ENCODE measurements around the gene KCNAB1.
"Not testable (repeated sequence)": the region's sequence is repeated elsewhere in the genome, so short reads cannot be mapped to it uniquely, and the experiment has no call there.

The KCNAB1 gene

DNA sequence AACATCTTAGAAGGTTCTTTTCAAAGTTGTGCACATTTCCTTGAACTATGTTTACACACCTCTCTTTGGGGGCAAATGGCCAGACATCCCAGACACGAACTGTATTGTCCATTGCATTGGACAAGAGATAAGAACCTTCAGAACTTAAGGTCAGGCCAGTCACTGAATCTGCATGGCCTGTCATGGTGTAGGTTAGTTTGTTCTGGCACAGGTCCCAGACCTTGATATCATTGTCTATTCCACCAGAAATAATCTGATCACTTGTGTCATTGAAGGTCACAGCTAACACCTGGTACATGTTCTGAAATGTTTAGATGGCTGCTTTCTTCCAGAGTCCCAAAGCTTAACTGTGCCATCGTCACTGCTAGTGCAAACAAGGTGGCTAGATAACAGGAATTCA, 55.7 kb downstream of the KCNAB1 start:
- no peak for DNase-seq (ENCODE audit: low read depth in 3 of 3)

DNA sequence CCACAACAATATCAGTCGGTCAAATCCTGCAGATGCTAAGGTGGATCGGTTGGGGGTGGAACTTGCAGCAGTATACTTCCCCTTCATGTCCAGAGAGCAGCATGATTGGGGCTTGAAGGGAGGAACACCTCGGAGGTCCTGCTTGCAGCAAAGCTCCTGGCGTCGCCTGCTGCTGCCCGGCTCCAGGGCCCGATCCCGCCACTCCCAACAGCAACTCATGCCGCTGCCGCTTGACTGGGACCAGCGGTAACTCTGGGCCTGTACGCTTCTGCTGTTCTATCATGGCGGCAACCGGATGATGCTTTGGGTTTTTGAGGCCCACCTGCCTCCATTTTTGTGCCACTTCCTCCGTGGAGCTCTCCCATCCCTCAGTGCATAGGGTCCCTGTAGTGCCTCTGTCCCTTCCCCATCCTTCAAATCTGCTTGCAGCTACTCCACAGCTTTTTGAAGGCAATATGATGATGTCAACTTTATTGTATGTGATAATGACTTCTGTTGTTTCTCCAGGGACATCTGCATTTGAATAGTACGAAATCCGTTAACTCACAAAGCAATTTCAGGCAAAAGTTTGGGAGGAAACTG, 56.3 kb downstream of the KCNAB1 start:
- DNase-seq (ENCODE audit: low read depth in 3 of 3), result no peak

DNA sequence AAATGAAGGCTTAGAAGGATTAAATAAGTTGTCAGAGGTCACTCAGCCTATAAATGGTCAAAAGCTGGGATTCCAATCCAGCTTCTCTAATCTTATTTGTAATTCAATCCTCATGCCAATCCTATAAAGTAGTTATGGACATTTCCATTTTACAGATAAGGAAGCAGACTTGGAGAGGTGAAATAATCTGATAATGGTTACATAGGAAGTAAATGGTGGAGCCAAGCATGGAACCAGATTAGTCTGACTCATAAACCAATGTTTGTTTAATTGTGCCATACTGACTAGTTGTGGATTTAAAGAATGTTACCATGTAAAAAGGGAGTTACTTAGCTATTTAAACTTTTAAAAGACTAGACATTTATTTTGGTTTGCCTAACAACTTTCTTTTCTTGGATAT, 59.7 kb downstream of the KCNAB1 start:
- DNase-seq (ENCODE audit: low read depth in 3 of 3), result no peak

DNA sequence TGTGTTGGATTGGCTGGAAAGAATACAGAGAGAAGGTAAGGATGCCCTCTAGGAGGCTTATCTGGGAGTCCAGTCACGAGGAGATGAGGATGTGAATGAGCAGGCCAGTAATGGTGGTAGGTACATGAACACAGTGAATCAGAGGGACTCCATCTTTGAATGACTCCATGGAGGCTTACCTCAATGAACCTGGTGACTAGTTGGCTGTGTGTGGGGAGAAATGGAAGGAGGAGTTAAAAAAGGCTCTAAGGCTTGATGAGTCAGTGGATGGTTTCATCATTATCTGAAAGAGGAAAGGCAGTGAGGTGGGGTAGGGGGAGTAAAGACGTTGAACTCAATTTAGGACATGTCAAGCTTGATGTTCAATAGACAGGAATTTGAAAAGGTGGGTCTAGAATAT, 61.1 kb downstream of the KCNAB1 start:
- DNase-seq (ENCODE audit: low read depth in 3 of 3), result no peak

DNA sequence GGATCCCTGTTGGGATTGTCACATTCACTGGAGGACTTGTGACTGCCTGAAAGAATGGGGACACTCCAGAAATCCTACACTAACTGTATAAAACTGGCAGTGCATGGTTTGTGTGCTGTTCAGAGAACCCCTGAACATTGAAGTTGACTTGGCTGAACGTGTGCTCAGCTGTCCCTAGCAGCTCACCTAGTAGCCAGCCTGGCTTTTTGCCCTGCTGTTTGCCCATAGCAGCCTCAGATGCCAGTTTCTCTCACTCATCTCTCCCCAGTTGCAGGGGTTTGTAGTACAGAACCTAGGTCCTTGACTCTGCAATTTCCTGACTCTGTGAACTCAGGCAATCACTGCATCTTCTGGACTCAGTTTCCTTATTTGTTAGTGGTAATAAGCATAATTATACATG, 63.0 kb downstream of the KCNAB1 start:
- DNase-seq (ENCODE audit: low read depth in 3 of 3), result no peak

DNA sequence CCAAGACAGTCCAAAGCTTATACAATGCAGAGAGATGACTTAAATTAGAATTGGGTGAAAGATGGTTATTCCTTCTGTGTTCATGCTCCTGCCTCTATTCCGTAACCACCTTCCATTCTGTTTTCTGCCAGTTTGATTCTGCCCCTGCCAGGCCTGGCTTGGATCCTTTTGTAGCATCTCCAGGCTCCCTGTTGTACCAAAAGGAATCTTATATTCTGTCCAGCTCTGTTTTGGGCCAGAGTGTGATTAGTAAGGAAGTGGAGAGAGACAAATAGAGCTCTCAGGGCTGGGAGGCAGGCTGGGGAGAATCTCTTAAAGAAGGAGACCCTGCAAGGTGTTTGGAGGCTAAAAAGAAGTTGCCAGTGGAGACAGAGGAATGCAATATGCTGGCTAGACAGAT, 63.8 kb downstream of the KCNAB1 start:
- DNase-seq (ENCODE audit: low read depth in 3 of 3), result no peak

DNA sequence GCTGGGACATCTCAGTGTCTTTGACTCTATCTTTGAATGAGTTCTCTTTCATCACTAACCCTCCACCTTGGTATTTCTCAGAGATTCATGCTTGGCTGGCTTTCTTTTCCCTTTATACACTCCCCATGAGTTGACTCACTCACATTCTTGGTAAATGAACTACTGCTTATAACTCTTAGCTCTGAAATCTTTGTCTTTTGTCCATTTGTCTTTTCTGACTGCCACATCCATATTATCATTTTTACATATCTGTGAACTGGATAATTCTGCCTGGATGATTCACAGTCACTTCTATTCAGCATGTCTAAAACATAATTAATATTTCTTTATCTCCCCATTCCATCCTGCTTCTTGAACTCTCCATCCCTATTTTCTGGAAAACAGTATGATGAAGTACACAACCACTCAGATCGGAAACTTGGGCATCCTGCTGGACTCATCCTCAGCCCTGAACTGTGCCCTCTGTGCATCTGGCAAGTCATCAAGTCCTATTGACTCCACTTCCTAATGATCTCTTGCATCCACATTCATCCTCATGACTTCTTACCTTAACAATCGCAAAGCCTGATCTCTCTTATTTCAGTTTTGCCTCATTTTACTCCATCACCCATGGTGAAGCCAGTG, 66.9 kb downstream of the KCNAB1 start:
- no peak for DNase-seq (ENCODE audit: low read depth in 3 of 3)

DNA sequence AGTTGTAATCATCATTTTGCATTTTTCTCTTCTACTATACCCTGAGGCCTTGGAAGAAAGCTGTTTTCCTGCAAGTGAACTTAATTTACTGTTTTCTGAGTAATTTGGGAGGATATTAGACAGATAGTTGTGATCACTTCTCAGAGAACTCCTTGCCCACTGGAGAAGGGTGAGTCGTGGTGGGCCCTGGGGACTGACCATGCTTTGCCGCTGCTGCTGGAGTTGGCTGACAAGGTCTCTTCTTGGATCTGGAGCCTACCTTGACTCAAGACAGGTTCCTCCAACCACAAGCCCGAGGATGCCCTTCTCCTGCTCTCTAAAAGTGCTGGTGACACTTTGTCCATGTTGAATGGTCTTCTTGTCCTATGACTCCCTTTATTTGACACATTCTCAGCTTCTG, 68.4 kb downstream of the KCNAB1 start:
- no peak for DNase-seq (ENCODE audit: low read depth in 3 of 3)

DNA sequence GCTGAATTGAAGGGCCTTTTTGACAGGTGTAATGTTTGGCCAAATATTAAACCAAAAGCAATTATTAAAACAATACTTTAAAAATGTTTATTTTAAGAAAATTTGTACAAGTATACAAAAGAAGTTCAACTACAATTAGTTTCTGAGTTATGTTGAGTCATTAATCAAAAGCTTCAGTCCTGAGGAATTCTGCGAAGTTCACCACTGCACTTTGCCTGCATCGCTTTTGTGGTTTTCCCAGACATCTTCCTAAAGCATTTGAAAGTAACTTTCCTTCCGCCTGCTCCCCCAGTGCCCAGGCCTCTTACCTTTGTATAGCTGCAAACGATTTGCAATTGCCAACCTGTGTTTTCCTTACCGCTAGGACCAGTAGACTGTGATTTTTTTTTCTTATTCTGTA, 69.5 kb downstream of the KCNAB1 start:
- DNase-seq (ENCODE audit: low read depth in 3 of 3), result no peak

DNA sequence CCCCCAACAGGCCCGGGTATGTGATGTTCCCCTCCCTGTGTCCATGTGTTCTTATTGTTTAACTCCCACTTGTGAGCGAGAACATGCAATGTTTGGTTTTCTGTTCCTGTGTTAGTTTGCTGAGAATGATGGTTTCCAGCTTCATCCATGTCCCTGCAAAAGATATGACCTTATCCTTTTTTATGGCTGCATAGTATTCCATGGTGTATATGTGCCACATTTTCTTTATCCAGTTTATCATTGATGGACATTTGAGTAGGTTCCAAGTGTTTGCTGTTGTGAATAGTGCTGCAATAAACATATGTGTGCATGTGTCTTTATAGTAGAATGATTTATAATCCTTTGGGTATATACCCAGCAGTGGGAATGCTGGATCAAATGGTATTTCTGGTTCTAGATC, 74.6 kb downstream of the KCNAB1 start:
- not testable (repeated sequence) for DNase-seq (ENCODE audit: low read depth in 3 of 3)

DNA sequence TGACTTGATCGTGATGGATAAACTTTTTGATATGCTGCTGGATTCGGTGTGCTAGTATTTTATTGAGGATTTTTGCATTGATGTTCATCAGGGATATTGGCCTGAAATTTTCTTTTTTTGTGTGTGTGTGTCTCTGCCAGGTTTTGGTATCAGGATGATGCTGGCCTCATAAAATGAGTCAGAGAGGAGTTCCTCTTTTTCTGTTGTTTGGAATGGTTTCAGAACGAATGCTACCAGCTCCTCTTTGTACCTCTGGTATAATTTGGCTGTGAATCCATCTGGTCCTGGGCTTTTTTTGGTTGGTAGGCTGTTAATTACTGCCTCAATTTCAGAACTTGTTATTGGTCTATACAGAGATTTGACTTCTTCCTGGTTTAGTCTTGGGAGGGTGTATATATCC, 76.8 kb downstream of the KCNAB1 start:
- not testable (repeated sequence) for DNase-seq (ENCODE audit: low read depth in 3 of 3)

DNA sequence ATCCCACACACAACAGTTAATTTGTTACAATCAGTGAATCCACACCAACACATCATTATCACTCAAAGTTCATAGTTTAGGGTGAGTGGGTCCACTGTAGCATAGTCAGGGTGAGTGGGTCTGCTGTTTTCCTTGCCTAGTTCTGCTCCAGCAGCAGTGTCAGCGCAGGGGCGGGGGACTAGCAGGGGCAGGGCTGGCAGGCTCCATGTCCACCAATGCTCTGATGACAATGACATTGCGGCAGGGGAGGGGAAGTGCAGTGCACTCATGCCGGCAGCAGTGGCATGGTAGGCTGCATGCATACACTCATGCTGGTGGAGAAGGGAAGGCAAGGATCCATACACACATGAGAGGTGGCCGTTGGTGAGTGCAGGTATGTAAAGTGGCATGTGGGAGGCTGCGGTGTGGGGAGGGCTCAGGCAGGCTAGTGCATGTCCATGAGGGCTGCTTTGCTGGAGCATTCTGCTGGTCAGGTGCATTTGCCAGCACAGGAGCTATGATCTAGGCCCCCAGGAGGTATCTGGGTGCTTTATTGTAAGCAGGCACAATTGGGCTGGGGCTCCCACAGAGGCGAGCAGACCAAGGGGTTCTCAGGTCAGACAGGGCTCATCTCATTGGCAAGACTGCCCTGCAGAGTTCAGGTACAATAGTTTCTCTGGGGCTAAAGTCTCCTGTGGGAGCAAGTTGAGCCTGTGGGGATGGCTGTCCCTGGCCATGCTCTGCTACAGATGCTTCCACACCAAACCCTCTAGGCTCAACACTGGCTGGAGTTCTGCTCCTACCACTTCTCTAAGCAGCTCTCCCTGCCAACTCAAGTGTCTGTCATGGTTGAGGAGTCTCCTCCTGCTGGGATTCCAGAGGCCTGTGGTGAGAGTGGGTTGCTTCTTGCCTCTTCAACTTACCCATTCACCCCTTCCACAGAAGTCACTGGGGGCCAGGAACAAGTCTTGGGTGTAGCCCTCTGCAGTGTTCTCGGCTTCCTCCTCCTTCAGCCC, 81.3 kb downstream of the KCNAB1 start:
- DNase-seq (ENCODE audit: low read depth in 3 of 3), result no peak

DNA sequence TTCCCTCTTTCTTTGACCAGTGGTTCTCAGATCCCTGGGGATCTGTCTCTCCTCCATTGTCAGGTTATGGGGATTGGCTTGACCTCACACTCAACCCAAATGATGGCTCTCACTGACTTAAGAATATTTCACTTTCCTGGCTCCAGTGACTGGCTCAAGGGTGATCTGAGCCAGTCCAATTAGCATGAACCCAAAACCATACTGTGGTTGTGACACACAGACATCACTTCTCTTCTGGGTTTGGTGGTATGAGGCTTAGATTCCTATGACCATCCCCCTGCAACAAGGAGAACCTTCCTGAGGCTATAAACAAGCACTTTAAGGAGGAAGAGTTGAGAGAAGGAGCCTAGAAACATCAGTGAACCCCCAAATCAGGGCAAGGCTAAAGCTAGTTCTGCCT, 85.8 kb downstream of the KCNAB1 start:
- DNase-seq (ENCODE audit: low read depth in 3 of 3), result no peak

DNA sequence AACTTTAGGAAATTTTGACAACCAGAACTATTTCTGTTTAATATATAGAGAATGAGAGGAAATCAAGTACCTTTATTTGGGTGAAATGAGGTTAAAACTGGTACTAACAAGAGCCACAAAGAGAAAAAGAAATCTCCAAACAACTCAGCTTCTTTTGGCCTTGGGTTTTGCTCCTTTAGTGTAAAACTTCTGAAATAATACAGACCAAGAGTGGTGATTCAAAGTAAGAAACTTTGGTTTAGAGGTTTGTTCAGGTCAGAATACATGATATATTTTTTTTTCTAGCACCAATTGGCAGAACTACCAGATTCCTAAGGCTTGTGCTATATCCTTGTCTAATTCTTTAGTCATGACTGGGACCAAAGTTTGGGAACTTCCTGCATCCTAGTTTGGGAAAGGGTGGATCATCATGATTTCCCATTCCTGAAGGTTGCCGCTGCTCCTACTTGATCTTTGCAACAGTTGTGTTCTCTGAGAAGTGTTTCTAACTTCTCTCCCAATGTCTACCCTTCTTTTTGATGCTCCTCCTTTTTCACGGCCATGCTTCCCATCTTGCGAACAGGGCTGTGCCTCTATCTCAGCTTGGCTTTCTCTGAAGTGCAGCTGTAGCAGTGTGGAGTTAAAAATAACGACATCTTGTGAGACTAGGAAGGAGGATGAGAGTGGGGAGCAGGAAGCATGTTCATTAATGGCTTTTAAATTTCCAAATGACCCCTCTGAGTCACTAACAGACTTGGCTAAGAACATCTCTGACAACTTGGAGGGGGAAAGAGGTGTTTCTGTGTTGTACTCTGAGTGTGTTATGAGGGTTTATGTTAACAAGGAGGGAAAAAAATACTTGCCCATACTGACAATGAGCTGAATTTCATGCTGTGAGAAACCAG, 87.7 kb downstream of the KCNAB1 start:
- DNase-seq (ENCODE audit: low read depth in 3 of 3), result no peak

DNA sequence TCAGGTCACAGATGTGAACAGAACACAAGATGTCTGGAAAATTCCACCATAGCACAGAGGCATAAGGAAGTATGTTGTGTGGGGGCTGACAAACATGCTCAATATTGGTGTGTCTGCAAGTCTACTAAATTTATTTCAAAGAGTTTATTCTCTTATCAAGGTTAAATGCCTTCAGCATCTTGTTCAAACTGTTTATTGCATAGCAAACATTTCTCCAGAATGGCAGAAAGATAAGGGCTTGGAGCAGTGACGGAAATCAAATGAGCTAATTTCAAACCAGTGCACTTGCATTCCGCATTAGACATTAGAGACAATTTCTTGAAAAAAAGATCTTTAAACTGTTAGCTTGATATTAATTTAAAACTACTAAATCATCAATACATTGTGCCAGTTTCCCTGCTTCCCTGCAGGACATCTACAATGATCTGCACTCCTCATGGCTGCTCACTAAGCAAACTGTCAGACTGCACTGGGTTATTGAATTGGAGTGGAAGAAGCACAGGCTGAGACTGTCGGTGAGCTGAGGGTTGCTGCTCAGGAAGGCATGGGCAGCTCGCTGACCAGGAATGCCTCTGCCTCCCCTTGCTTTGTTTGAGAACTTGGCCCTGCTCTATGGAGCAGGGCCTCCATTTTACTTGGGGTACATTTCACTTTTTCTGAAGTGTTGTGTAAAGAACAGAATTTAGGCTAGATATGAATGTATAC, 89.4 kb downstream of the KCNAB1 start:
- no peak for DNase-seq (ENCODE audit: low read depth in 3 of 3)

DNA sequence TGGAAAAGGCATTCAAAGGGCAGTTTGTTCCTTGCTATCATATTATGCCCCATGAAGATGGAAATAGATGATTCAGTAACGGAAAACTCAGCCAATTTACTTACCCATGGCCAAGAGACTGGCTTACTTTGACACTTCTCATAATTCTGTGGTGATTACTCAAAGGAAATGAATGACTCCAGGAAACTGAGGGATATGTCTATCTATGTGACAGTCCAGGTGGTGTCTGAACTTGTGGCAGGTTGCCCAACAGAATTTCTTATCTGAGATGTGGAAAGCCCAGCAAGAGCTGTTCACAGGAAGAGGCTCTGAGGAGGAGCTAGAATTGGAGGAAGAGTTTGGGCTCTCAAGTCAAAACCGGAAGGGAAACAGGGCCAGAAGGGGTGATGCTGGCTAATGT, 91.2 kb downstream of the KCNAB1 start:
- DNase-seq (ENCODE audit: low read depth in 3 of 3), result no peak

DNA sequence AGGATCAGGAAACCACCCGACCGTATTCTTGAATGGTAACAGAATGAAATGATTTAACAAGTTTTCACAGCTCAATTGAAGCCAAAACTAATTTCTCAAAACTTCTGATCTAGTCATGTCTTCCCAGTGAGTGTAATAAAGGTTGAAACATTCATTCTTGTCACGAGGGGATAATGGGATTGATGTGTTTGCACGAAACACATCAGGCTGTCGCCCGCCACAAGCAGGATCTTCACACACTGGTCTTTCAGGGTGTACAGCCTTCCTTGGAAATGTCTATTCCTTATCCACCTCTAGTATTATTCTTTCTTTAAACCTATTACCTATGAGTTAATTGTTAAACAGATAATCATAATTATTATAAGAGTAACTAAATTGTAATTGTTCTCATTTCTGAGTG, 94.3 kb downstream of the KCNAB1 start:
- no peak for DNase-seq (ENCODE audit: low read depth in 3 of 3)

DNA sequence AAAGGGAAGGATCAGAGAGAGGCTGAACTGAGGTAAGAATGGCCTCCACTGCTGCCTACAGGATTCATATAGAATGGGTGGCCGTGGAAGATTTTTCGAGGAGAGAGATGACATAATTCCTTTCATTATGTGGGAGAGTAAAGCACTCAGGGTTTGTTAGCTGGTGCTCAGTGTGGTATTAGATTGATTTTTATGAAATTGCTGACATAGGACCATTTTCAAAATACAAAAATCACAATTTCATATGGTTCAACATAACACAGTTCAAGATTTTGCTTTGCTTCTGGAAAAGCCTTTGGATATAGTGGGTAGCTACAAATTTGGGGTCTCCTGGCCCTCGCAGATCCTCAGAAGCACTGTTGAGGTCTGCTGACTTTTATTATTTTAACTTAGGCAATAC, 95.4 kb downstream of the KCNAB1 start:
- DNase-seq (ENCODE audit: low read depth in 3 of 3), result no peak

DNA sequence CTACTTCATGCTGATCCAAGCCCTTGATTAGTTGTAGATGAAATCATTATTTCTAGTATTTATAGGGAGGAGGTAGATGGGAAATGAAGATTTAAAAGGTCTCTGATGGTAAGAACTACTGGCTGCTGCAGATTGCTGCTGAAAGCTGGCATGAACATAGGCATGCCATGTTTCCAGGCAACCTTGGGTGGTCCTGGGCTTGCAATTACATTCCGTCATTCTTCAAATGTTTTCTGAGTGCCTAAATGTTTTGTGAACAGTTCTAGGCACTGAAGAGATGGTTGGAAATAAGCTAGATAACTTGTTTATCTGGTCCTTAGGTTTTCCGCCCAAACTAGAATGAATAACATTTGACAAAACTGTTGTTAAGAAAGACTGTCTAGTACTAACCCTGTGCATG, 95.8 kb downstream of the KCNAB1 start:
- DNase-seq (ENCODE audit: low read depth in 3 of 3), result no peak

DNA sequence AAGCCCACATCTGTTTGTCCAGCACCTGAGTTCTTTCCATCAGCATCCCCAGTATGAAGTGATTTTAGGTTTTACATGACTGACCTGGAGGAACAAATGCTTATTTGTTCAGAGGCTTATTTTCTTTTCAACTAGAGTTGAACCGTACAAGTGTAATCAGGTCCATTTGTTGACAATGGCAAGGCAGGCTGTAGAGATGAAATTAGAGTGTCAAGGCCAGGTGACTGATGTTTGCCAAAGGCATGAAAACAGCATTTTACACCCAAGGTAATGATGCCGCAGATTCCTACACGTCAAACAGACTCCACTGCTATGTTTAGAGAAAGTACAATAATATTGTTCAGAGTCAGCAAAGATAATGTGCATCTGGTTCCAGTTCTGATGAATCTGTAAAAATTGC, 96.5 kb downstream of the KCNAB1 start:
- no peak for DNase-seq (ENCODE audit: low read depth in 3 of 3)

DNA sequence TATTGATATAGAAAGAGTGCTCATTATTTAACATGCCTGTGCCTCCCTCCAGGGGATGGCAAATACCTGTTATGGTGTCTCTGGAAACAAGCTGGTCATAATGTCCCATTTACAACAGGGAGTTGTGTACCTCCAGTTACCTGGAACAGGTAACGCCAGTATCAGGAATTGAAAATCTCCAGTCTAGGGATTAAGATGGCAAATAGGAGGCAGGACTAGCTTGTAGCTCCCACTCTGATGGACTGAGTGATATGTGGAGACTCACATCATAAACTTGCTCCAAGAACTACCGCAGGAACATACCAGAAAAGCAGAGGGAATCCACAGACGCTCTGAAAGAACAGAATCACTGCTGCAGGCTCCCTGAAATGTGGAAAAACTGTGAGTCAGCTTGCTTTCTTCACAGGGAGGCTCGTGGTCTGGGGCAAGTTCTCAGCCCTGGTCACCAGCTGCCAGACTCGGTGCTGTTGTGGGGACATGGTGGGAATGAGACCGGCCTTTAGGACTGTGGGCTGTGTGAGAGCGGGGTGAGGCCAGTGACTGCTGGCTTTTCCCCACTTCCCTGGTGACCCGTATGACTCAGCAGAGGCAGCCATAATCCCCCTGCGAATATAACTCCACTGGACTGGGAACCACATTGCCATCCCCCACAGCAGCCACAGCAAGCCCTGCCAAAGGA, 97.4 kb downstream of the KCNAB1 start:
- DNase-seq (ENCODE audit: low read depth in 3 of 3), result no peak
